Amygdala (tissue), 56 donors: Measurements from ENCODE around the gene SLC26A9.
"Not testable (repeated sequence)": the region's sequence is repeated elsewhere in the genome, so short reads cannot be mapped to it uniquely, and the experiment has no call there.

Experiments
- DNase-seq, 56 donors: peaks; one replicate each; lab custom pipeline; 2025; lab: John Stamatoyannopoulos, UW

Gene SLC26A9

GRCh38 chr1:205913451-205914154 lies 29.7 kb downstream of the SLC26A9 start:
- DNase-seq: peak in 17 of 56 donors; percentile 17 to 67 (median 41)

DNA sequence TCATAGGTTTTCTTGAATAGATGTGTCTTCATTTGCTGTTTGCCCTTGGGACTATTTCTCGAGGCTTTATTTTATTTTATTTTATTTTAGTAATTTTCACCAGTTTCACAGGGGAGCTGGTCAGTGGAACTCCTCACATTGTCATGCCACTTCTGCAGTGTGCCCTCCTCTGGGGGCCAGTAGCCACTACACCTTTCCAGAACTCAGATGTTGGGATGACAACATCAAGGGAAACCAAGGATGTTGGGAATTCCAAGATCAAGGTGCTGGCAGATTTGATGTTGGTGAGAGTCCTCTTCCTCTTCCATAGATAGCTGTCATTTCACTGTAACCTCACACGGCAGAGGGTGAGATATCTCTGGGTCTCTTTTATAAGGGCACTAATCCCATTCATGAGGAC lies 35.5 kb downstream of the SLC26A9 start:
- DNase-seq: peak in 3 of 56 donors; percentile 3 to 13 (median 10)

DNA sequence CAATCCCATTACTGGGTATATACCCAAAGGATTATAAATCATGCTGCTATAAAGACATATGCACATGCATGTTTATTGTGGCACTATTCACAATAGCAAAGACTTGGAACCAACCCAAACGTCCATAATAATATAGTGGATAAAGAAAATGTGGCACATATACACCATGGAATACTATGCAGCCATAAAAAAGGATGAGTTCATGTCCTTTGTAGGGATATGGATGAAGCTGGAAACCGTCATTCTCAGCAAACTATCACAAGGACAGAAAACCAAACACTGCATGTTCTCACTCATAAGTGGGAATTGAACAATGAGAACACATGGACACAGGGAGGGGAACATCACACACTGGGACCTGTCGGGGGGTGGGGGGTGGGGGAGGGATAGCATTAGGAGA lies 38.2 kb downstream of the SLC26A9 start:
- DNase-seq: not testable (repeated sequence)

DNA sequence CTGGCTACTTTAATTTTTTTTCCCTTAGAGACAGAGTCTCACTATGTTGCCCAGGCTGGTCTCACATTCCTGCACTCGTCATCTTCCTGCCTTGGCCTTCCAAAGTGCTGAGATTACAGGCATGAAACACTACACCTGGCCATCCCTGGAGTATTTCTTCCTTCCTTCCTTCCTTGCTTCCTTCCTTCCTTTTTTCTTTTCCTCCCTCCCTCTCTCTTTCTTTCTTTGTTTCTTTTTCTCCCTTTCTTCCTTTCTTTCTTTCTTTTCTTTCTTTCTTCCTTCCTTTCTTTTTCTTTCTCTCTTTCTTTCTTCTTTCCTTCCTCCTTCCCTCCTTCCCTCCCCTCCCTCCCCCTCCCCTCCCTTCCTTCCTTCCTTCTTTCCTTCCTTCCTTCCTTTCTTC lies 46.9 kb downstream of the SLC26A9 start:
- DNase-seq: no peak

DNA sequence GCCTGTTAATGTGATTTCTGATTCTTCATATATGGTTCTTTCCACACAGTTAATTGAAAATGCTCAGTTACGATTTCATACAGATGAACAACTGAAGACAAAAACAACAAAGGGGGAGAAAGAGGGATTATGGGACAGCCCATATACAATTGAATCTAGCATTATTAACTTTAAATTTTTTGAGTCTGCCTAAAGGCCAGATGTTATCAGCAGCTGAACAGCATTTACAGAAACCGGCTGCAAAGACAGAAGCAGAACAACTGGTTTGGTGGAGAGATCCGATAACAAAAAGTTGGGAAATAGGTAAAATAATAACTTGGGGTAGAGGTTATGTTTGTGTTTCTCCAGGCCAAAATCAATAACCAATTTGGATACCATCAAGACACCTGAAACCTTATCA lies 49.1 kb downstream of the SLC26A9 start:
- not testable (repeated sequence) for DNase-seq

DNA sequence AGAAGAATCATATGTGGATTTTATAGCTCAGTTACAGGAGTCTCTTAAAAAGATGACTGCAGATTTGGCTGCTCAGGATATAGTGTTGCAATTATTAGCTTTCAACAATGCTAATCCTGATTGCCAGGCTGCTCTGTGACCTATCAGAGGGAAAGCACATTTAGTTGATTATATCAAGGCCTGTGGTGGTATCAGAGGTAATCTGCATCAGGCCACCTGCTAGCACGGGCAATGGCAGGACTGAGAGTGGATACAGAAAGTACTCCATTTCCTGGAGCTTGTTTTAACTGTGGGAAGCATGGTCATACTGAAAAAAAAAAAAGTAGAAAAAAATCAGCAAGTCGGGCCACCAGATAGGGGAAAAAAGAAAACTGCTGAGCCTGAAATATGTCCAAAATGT lies 51.1 kb downstream of the SLC26A9 start:
- DNase-seq: not testable (repeated sequence)

DNA sequence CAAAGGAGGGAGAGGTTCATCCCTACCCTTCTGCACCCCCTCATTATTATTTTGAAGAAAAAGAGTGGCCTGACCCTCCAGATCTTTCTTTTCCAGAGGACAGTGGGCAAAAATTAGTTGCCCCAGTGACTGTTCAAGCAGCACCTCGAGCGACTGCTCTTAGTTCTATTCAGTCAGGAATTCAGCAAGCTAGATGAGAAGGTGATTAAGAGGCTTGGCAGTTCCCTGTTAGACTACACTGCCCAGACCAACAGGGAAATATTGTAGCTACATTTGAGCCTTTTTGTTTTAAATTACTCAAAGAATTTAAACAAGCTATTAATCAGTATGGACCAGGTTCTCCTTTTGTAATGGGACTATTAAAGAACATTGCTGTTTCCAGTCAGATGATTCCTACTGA lies 51.8 kb downstream of the SLC26A9 start:
- not testable (repeated sequence) for DNase-seq

- DNase-seq: not testable (repeated sequence)
Measured at GRCh38 chr1:205890631-205891030, 52.6 kb downstream of the SLC26A9 start.

- not testable (repeated sequence) for DNase-seq
Measured at GRCh38 chr1:205889706-205890105, 53.5 kb downstream of the SLC26A9 start.

GRCh38 chr1:205889006-205889405 lies 54.2 kb downstream of the SLC26A9 start:
- not testable (repeated sequence) for DNase-seq

- no peak for DNase-seq
Measured at GRCh38 chr1:205883792-205884191, 59.5 kb downstream of the SLC26A9 start.

GRCh38 chr1:205880923-205881322 lies 62.3 kb downstream of the SLC26A9 start:
- no peak for DNase-seq

DNA sequence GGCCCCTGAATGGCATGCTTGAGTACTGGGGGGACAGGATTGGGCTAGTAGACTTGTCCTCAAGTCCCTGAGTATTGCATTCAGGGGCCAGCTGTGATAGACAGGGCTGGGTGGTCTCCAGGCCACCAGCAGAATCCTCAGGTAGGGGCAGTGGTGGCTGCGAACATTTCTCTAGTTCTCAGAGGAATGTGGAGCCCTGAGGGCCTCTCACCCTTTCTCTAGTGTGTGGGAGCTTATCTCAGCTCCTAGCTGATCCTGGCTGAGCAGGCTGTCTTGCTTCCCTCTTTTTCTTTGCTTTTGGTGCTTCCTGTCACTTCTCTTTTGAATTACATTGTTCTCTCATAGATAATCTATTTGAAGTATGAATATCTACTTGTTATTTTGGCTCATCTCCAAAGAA lies 63.3 kb downstream of the SLC26A9 start:
- DNase-seq: no peak

GRCh38 chr1:205878026-205878425 lies 65.2 kb downstream of the SLC26A9 start:
- DNase-seq: no peak

DNA sequence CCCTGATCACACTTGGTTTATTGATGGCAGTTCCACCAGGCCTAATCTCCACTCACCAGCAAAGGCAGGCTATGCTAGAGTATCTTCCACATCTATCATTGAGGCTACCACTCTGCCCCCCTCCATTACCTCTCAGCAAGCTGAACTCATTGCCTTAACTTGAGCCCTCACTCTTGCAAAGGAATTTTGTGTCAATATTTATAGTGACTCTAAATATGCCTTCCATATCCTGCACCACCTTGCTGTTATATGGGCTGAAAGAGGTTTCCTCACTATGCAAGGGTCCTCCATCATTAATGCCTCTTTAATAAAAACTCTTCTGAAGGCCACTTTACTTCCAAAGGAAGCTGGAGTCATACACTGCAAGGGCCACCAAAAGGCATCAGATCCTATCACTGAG lies 70.1 kb downstream of the SLC26A9 start:
- not testable (repeated sequence) for DNase-seq

DNA sequence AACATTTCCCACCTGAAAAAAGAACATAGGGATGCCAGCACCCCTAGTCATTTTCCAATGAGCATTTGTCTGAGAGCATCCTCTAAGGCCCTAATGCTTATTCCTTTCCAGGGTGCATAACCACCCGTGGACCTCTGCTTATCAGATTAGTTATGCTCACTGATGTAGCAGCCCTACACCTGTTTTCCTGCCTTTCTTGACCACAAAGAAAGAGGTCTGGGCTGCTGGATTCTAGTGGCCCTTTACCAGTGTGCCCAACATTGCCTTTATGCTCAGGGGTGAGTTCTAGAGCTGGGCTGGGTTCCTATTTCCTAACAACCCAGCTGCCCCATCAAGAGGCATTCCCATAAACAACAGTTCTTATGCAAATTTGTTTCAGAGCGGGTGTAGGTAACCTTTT lies 73.0 kb downstream of the SLC26A9 start:
- DNase-seq: no peak
